Left kidney (tissue), 2 donors: Measurements from ENCODE around the gene ABCA12. TPM values are rescaled to one million over a fixed set of nuclear protein-coding genes. Genes with fewer than 3 reads are reported as not detected.

ENCODE experiments used
- DNase-seq: peaks from one replicate; pipeline ENCODE4 v3.0.0-alpha.2; 2013
- polyA plus RNA-seq: library from polyadenylated mRNA; unstranded; fragments of 120-200 nt; gene quantifications from one replicate; pipeline ENCODE4 v1.2.1, GENCODE V29; 2013; ENCODE audit not compliant: insufficient read length

Gene ABCA12
- polyA plus RNA-seq, 1 donor: 0.62 TPM

DNA sequence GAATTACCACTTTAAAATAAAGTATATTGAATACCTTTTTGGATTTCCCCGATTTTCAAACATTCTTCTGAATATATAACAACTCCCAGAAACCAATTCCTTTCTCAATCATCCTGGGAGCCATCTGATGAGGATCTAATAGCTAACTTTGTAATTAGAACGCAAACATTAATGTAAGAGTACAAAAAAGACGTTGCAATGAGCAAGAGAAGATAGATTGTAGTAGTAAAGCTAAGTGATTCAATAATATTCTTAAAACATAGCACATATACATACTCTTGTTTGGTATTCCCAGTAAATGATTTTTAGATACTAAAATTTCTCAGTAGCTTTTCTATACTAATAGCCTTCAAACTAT lies 1.1 kb downstream of the ABCA12 start:
- DNase-seq: no peak

- no peak for DNase-seq
Measured at GRCh38 chr2:215136669-215137328, 1.6 kb downstream of the ABCA12 start.

GRCh38 chr2:215120401-215120800 lies 18.0 kb downstream of the ABCA12 start:
- DNase-seq: no peak

GRCh38 chr2:215119847-215120246 lies 18.6 kb downstream of the ABCA12 start:
- no peak for DNase-seq

DNA sequence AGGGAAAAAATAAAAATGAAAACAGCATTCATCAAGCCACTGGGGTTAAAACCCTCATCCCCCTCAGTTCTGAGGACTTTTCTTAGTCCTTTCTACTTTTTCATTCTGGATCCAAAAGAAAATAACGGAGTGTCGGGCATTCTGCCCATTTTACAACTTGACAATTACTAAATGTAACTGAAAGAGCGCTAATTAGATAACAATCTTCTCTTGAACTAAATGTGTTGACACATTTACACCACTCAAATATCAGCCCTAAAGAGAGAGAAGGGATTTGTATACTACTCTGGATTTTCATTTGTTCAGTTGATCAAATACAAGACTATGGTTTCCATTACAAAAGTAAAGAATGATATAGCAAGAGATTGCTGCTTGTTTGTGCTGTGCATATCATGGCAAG lies 27.5 kb downstream of the ABCA12 start:
- DNase-seq: no peak

GRCh38 chr2:215107216-215108056 lies 31.0 kb downstream of the ABCA12 start:
- DNase-seq: no peak

GRCh38 chr2:215105607-215106354 lies 32.6 kb downstream of the ABCA12 start:
- no peak for DNase-seq

DNA sequence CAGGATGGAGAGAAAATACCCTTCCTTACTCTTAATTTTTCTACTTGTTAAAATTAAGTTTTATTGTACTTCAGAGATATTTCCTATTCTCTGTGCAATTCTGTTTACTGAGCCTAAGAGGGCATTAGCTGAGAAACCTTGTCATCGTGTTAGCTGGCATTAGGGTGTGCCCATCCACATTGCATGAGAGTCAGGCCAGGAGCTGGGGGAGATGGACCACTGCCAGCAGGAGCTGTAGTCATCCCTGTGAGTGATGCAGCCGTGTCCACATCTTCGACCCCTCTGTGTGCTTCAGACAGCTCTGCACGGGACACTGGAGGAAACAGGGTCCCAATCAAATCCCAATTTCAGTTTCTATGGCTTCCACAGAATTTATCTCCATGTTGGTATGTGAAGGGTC lies 34.2 kb downstream of the ABCA12 start:
- DNase-seq: no peak

GRCh38 chr2:215098875-215099274 lies 39.6 kb downstream of the ABCA12 start:
- no peak for DNase-seq

GRCh38 chr2:215084080-215084479 lies 54.3 kb downstream of the ABCA12 start:
- no peak for DNase-seq

GRCh38 chr2:215083146-215083545 lies 55.3 kb downstream of the ABCA12 start:
- DNase-seq: no peak

DNA sequence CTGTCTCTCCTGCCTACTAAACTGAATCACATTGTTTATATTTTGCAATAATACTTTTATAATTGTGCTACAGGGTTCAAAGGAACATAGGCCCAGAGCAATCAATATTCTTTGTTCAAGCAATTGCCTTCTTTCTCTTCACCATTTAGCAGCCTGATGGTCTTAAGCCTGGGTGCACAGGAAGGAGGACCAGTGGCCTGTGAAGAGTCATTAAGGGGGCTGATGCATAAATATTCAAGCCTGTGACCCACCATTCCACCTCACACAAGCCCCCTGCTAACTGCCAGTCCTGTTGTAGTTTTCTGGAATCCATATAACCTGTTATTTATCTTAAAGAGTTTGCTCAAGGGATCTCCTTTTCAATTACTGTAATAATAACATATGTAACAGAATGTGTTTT lies 56.0 kb downstream of the ABCA12 start:
- DNase-seq: no peak

GRCh38 chr2:215080545-215080944 lies 57.9 kb downstream of the ABCA12 start:
- DNase-seq: peak; percentile 27

DNA sequence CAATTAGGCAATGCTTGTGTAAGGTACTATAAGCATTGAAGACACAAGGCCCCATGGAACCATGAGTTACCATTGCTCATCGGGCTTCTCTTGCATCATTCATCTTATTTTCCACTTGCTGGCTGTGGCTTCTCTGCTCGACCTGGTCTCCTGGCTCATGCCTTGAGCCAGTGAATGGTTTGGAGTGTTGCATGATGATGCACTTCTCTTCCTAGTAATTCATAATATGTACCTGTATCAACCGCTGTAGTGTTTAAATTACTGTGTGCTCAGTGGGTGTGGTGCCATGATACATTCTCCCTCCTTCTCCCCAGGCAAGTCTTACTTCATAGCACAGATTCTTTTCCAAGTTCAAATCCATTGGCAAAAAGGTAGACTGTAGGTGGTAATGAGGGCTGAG lies 66.8 kb downstream of the ABCA12 start:
- DNase-seq: no peak

DNA sequence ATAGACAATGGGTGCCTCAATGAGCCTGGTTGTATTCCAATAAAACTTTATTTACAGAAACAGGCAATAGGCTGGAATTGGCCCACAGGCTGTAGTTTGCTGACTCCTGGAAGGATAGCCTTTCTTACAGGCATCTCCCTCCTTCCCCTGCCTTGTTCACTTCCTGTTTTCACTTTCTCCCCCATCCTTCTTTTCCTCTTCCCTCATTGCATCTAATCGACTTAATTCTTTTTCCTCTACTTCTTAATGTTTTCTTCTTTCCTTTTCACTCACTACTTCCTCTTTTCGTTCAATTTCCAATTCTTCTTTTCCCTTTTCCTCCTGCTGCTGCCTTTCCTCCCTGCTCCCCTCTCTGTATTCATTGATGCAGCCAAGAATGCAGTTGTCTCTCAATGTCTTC lies 70.0 kb downstream of the ABCA12 start:
- no peak for DNase-seq

DNA sequence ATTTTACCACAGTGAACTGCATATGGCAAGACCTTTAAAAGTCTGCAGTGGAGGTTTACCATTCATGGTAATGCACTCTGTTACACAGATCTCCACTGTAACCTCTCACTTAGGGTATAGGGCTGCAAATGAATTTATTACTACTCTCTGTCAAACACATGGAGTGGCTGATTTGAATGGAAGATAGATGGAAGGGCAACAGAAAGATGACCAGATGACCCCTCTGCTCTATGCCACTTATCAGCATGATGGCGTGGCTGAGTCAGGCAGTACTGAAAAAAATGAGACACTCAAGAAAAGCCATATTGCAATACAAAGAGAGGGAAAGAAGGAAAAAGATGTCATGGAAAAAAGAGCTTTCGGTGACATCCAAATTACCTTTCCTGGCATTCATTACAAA lies 72.3 kb downstream of the ABCA12 start:
- no peak for DNase-seq

- DNase-seq: no peak
Measured at GRCh38 chr2:215063526-215063925, 74.9 kb downstream of the ABCA12 start.

DNA sequence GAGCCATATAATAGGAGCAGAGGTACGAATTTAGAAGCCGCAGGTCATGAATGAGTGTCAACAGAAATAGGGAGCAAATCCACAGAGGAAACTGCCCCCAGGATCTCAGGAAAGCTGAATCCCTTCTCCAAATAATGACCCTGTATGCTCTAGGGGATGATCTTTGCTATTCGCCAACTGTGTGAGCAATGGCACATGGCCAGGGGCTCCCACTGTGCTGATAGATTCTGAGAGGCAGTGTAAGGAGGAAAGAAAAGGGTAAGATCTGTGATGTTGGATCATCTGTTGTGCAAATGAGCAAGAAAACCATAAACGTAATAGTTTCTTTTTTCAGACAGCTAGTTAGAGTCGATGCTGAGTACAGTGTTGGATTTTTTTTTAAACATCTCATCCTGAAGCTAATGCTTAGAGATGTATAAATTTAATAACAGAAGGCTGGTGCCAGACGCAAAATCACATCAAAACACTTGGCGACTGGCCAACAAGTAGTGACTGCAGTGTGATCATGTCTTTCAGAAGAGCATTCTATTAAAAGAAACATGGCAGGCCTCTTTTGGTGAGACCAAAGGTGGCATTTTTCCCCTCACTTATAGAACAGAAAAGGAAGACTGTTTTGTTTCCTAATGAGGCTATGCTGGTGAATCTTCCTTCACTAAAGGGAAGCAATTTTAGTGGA lies 77.4 kb downstream of the ABCA12 start:
- no peak for DNase-seq

- DNase-seq: no peak
Measured at GRCh38 chr2:215059724-215060123, 78.7 kb downstream of the ABCA12 start.

GRCh38 chr2:215055891-215056290 lies 82.5 kb downstream of the ABCA12 start:
- no peak for DNase-seq

GRCh38 chr2:215052810-215053209 lies 85.6 kb downstream of the ABCA12 start:
- DNase-seq: no peak

- DNase-seq: no peak
Measured at GRCh38 chr2:215052404-215052803, 86.0 kb downstream of the ABCA12 start.

- no peak for DNase-seq
Measured at GRCh38 chr2:215049341-215049740, 89.1 kb downstream of the ABCA12 start.
